ENCODE data around the gene PLCB3. TPM values are rescaled to one million over a fixed set of nuclear protein-coding genes. Genes with fewer than 3 reads are reported as not detected.

The PLCB3 gene
- total RNA-seq, 4 donors from 2014 or later: 30.5 to 38.4 (median 37.4) TPM

DNA sequence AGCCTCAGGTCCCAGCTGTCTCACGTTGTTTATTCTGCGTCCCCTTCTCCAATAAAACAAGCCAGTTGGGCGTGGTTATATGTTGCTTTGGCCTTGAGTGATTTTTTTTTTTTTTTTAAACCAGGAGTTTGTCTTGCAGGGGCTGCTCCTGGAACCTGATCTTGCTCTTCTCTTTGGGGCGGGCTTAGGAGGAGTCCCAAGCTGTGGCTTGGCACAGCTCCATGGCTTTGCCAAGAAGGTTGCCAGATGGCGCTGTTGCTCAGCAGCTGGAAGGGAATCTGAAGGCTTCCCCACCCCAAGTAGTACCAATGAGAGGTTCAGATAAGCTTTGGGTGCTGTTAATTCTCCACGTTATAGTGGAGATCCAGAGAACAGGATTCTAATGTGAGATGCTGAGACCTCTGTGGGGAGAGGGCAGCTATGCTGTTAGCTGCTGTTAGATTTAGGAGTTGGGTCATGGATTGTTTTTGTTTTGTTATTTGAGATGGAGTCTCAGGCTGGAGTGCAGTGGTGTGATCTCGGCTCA is 46.8 kb upstream of the PLCB3 start:
- H3K4me3 ChIP-seq (ENCODE audit: low read depth, poor library complexity, severe bottlenecking): no peak overlapping the region
- DNase-seq (ENCODE audit: low spot score in 2 of 2): peak; percentile 89 to 96
- WGBS, 2 donors: 19 to 23% methylated on average over 7 of the region's 7 CpGs
- intact Hi-C loops (cut with DNase I; ENCODE audit: low total_unique reads): no loop called here
- TF ChIP-seq, protein P1, sequence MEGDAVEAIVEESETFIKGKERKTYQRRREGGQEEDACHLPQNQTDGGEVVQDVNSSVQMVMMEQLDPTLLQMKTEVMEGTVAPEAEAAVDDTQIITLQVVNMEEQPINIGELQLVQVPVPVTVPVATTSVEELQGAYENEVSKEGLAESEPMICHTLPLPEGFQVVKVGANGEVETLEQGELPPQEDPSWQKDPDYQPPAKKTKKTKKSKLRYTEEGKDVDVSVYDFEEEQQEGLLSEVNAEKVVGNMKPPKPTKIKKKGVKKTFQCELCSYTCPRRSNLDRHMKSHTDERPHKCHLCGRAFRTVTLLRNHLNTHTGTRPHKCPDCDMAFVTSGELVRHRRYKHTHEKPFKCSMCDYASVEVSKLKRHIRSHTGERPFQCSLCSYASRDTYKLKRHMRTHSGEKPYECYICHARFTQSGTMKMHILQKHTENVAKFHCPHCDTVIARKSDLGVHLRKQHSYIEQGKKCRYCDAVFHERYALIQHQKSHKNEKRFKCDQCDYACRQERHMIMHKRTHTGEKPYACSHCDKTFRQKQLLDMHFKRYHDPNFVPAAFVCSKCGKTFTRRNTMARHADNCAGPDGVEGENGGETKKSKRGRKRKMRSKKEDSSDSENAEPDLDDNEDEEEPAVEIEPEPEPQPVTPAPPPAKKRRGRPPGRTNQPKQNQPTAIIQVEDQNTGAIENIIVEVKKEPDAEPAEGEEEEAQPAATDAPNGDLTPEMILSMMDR (IDR thresholded peaks at IDR 0.05): peak in 1 of 3 donors; percentile 57
- TF ChIP-seq POLR2A (IDR thresholded peaks at IDR 0.05): no peak

DNA sequence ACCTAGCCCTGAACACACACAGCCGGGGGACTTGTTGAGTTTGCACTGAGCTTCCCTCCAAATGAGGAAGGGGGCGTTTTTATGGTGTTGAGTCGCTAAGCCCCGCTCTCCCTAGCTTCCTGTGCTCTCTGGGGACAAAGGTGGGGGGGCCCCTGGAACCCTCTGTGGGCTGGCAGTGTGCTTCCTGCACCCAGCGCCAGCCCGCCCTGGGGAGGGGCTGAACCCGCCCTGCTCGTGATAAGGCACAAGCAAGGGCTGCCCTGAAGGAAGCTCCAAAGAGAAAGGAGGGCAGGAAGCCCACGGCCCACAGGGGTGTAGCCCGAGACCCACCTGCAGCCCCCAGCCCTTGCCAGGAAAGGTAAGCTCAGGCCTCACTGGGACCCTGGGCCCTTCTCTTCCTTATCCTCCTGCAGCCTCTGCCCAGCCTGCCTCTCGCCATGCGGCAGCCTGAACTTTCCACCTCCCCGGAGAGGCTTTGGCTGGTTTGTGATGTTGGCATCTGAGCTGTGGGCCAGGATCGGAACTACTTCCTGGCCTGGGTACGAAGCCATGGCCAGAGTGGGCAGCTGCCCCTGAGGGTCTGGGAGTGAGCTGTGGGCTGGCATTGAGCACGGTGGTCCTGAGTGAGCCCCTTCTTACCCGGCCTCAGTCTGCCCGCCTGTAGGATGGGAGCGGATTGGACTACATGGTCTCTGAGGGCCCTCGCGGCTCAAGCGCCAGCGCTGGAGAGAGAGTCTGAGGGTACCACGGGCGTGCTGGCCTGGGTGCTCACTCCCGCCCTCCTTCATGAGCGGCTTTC is 44.7 kb upstream of the PLCB3 start, which contains the start of gene FERMT3:
Gene FERMT3 (plus strand): TSS at position 265 of the 799 bp plus-strand sequence. CDS start 644 bp downstream, outside the sequence.
- peak within 1 kb of the TSS; percentile 20 for H3K4me3 ChIP-seq (ENCODE audit: low read depth, poor library complexity, severe bottlenecking)
- TF ChIP-seq, protein P1 (IDR thresholded peaks at IDR 0.05): no peak
- TF ChIP-seq POLR2A (IDR thresholded peaks at IDR 0.05): no peak
- intact Hi-C loops (cut with DNase I; ENCODE audit: low total_unique reads): loop anchor here (5.0 kb wide), 2 partner anchors 96 to 731 kb away; partner anchors contain the start of genes CATSPERZ and GPHA2
- peak; percentile 68 to 92 for DNase-seq (ENCODE audit: low spot score in 2 of 2)
- WGBS, 2 donors: 77% methylated on average over 14 to 27 of the region's 27 CpGs

DNA sequence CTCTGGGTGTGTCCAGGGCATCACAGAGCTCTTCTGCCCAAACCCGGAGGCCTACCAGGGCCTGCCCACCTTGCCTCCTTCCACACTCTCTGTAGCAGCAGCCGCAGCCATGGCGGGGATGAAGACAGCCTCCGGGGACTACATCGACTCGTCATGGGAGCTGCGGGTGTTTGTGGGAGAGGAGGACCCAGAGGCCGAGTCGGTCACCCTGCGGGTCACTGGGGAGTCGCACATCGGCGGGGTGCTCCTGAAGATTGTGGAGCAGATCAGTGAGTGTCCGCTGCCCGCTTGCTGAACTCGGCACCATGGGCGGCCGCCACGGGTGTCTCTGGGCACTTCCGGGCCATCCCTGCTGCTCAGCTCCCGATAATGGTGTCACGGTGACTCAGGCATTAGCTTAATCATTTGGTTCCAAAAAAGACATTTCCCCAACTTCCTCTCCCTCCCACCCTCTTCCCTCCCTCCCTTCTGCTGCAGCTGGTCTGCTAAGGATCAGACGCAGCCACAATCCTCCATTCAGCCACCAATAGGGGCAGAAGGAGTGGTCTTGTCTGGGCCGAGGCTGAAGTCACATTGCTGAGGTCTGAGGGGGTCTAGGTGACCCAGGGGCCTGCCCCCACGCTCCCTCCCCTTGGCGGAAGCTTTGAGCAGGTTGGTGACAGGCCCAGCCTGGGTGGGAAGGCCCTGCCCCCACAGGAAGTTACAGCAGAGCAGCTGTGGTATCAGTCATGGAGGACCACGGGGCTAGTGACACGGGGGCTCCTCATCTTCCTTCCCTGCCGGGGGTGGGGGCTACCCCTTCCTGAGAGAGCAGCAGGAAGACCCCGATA is 43.9 kb upstream of the PLCB3 start:
- TF ChIP-seq, protein P1 (IDR thresholded peaks at IDR 0.05): no peak
- TF ChIP-seq POLR2A (IDR thresholded peaks at IDR 0.05): no peak
- intact Hi-C loops (cut with DNase I; ENCODE audit: low total_unique reads): loop anchor here (5.0 kb wide), 2 partner anchors 95 to 730 kb away; partner anchors contain the start of genes CATSPERZ and GPHA2
- peak; percentile 58 to 92 for DNase-seq (ENCODE audit: low spot score in 2 of 2)

DNA sequence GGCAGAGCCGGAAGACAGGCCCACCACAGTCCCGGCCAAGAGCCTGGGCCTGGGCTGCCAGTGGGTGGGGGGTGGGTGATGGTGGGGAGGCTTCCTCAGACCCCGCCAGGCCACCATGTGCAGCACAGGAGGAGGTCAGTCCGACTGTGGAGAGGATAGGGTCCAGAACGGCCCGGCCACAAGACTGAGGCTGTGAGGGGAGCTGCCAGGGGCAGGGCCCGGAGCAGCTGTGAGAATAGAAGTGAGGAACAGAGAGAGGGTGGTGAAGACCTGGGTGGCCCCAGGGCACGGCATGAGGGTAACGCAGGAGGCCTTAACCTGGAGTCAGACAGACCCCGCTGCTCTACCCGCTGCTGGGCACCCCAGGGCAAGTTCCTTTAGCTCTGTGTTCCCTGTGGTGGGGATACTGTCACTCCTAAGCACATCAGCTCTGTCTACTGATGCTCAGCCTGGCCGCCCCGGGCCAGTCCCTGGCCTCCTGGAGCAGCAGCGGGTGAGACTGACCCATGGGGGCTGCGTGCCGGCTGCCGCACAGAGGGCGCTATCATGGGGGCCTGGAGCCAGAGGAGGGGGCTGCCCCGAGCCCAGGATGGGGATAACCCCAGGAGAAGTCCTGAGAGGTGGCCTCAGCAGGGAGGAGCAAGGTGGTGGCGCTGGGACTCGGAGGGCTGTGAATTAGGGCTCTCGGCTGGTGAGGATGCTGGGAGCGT is 43.1 kb upstream of the PLCB3 start:
- H3K4me3 ChIP-seq (ENCODE audit: low read depth, poor library complexity, severe bottlenecking): no peak overlapping the region
- intact Hi-C loops (cut with DNase I; ENCODE audit: low total_unique reads): loop anchor here (5.0 kb wide), 2 partner anchors 94 to 729 kb away; partner anchors contain the start of genes CATSPERZ and GPHA2
- 77 to 88% methylated on average over 20 to 23 of the region's 23 CpGs for WGBS, 2 donors
- no peak for DNase-seq (ENCODE audit: low spot score in 2 of 2)
- TF ChIP-seq POLR2A (IDR thresholded peaks at IDR 0.05): no peak
- TF ChIP-seq, protein P1 (IDR thresholded peaks at IDR 0.05): no peak

More for the DNA sequence above, 43.9 kb upstream of the PLCB3 start:
- 52 to 55% methylated on average over 27 to 29 of the region's 30 CpGs for WGBS, 2 donors
- peak overlapping the region; percentile 20 for H3K4me3 ChIP-seq (ENCODE audit: low read depth, poor library complexity, severe bottlenecking)
